RWPE1 (cell line): ENCODE results near the gene UGT2B17.
"Not testable (repeated sequence)": the region's sequence is repeated elsewhere in the genome, so short reads cannot be mapped to it uniquely, and the experiment has no call there.

Experiments used
- CTCF ChIA-PET: fragments of 350-600 bp; sonication (Branson Sonifier 250); formaldehyde crosslinking; extraction: SDS; loops from one replicate; lab custom pipeline; 2021; lab: Yijun Ruan, JAX
- POLR2A ChIA-PET: fragments of 400-600 bp; formaldehyde crosslinking; extraction: SDS; loops from one replicate; lab custom pipeline; 2020; ENCODE audit warnings: antibody characterized with exemption; ENCODE audit not compliant: low non-redundant PET; lab: Yijun Ruan, JAX
- DNase-seq: peaks from one replicate; pipeline ENCODE4 v3.0.0; 2012; ENCODE audit warnings: low spot score
- H3K27ac ChIP-seq: fragments of 450-650 bp; 2 replicates; pipeline ENCODE4 v1.5.1; 2017
- CTCF ChIP-seq: fragments of 450-650 bp; conservative IDR thresholded peaks from 2 replicates; pipeline ENCODE4 v1.5.1; 2017; ENCODE audit warnings: low read depth, mild to moderate bottlenecking

UGT2B17 gene

GRCh38 chr4:68569466-68570121 is 6.5 kb downstream of the UGT2B17 start:
- POLR2A ChIA-PET: no interaction called here
- CTCF ChIA-PET: interaction anchor here (0.6 kb wide), 1 partner anchor 21 kb away, joined by 3 read pairs; no protein-coding TSS in a partner anchor
- no peak for TF ChIP-seq CTCF
- DNase-seq: no peak
- H3K27ac ChIP-seq: no peak overlapping the region

- CTCF ChIA-PET: interaction anchor here (0.6 kb wide), 2 partner anchors 22 to 70 kb away, joined by 3 read pairs; no protein-coding TSS in a partner anchor
Measured at GRCh38 chr4:68569036-68569435, 7.1 kb downstream of the UGT2B17 start.

GRCh38 chr4:68568535-68568934 is 7.6 kb downstream of the UGT2B17 start:
- H3K27ac ChIP-seq, POLR2A ChIA-PET, DNase-seq: not testable (repeated sequence)
- CTCF ChIA-PET: interaction anchor here (0.6 kb wide), 1 partner anchor 70 kb away, joined by 3 read pairs; no protein-coding TSS in a partner anchor

More at GRCh38 chr4:68569036-68569435, 7.1 kb downstream of the UGT2B17 start:
- DNase-seq, H3K27ac ChIP-seq, POLR2A ChIA-PET: not testable (repeated sequence)

GRCh38 chr4:68566364-68566763 is 9.8 kb downstream of the UGT2B17 start:
- POLR2A ChIA-PET, H3K27ac ChIP-seq, CTCF ChIA-PET, DNase-seq: not testable (repeated sequence)

GRCh38 chr4:68565082-68565481 is 11.0 kb downstream of the UGT2B17 start:
- POLR2A ChIA-PET, CTCF ChIA-PET, DNase-seq, H3K27ac ChIP-seq: not testable (repeated sequence)

GRCh38 chr4:68560364-68561070 is 15.6 kb downstream of the UGT2B17 start:
- POLR2A ChIA-PET, H3K27ac ChIP-seq, CTCF ChIA-PET, DNase-seq: not testable (repeated sequence)

- CTCF ChIA-PET, DNase-seq, H3K27ac ChIP-seq, POLR2A ChIA-PET: not testable (repeated sequence)
Measured at GRCh38 chr4:68553830-68554229, 22.3 kb downstream of the UGT2B17 start.

- CTCF ChIA-PET, H3K27ac ChIP-seq, DNase-seq, POLR2A ChIA-PET: not testable (repeated sequence)
Measured at GRCh38 chr4:68552818-68553811, 23.0 kb downstream of the UGT2B17 start.

- CTCF ChIA-PET, POLR2A ChIA-PET, H3K27ac ChIP-seq, DNase-seq: not testable (repeated sequence)
Measured at GRCh38 chr4:68542742-68543141, 33.4 kb downstream of the UGT2B17 start.

- no peak overlapping the region for H3K27ac ChIP-seq
- POLR2A ChIA-PET: no interaction called here
- TF ChIP-seq CTCF: no peak
- DNase-seq: no peak
- CTCF ChIA-PET: no interaction called here
Measured at GRCh38 chr4:68536375-68536774, 39.7 kb downstream of the UGT2B17 start.
